Thyroid gland (tissue), 4 donors: Measurements from ENCODE around the gene MUC13. TPM values are rescaled to one million over a fixed set of nuclear protein-coding genes. Genes with fewer than 3 reads are reported as not detected.

Experiments
- DNase-seq, 2 donors: peaks; one replicate each; pipeline ENCODE4 v3.0.0-alpha.2; 2019
- H3K27ac ChIP-seq, 3 donors: fragments of 200-600 bp; sonication (generic); 1 replicate in 2 of 3; 2 replicates in 1 of 3; pipeline ENCODE4 v1.5.1; 2016 to 2019; ENCODE audit warnings: mild to moderate bottlenecking in 1 of 3, moderate library complexity in 1 of 3
- H3K27me3 ChIP-seq: fragments of 200-600 bp; sonication (generic); one replicate; pipeline ENCODE4 v1.5.1; 2019
- H3K36me3 ChIP-seq, 2 donors: fragments of 200-600 bp; sonication (generic); one replicate each; pipeline ENCODE4 v1.5.1; 2016 to 2019
- H3K4me1 ChIP-seq, 2 donors: fragments of 200-600 bp; sonication (generic); one replicate each; pipeline ENCODE4 v1.5.1; 2017 to 2019
- H3K4me3 ChIP-seq, 3 donors: fragments of 200-600 bp; sonication (generic); replicated peaks in 1 of 3; 1 replicate in 2 of 3; 2 replicates in 1 of 3; pipeline ENCODE4 v1.5.1; 2016; ENCODE audit warnings: mild to moderate bottlenecking in 1 of 3
- H3K9me3 ChIP-seq: fragments of 200-600 bp; sonication (generic); one replicate; pipeline ENCODE4 v1.5.1; 2017
- CTCF ChIP-seq, 6 experiments: fragments of 200-600 bp in 3 of 6; fragments of 450-650 bp in 3 of 6; sonication (generic) in 3 of 6; IDR thresholded peaks; one replicate each; pipeline ENCODE4 v1.5.1; 2016 to 2019; ENCODE audit warnings: antibody characterized with exemption in 6 of 6, mild to moderate bottlenecking in 2 of 6, inconsistent platforms in 1 of 6, moderate library complexity in 1 of 6
- POLR2A ChIP-seq, 2 donors: fragments of 450-650 bp; IDR thresholded peaks; one replicate each; pipeline ENCODE4 v1.6.1; 2017; ENCODE audit warnings: antibody characterized with exemption in 2 of 2, mild to moderate bottlenecking in 2 of 2, moderate library complexity in 1 of 2
- WGBS, 2 donors: methylation state at CpG; one replicate each; pipeline ENCODE4 v1.1.5; 2017; 5-methylcytosine and 5-hydroxymethylcytosine counted together
- intact Hi-C: fragments of 100-400 bp; cut with DNase I; formaldehyde crosslinking; loops from one replicate; pipeline ENCODE4 v1.15.1; 2023
- total RNA-seq, 4 donors: library from RNA; depleted of rRNA; stranded (reverse); fragments of >200 nt; gene quantifications; one replicate each; pipeline ENCODE4 v1.2.3, GENCODE V29; 2016

Gene MUC13
- total RNA-seq, 4 donors from 2014 or later = not detected

GRCh38 chr3:124879337-124879680, 55.2 kb downstream of the MUC13 start:
- peak overlapping the region in 2 of 3 donors; percentile 25 to 31 for H3K27ac ChIP-seq
- intact Hi-C loops = no loop called here
- TF ChIP-seq POLR2A (IDR thresholded peaks at IDR 0.05) = no peak
- TF ChIP-seq CTCF (IDR thresholded peaks at IDR 0.05) = no peak
- no peak overlapping the region for H3K4me3 ChIP-seq
- H3K36me3 ChIP-seq = no peaks in the 10 kb centered on the region
- H3K4me1 ChIP-seq = peaks cover 23 to 31% of the 10 kb centered on the region in 2 donors
- no peak for DNase-seq
- no peaks in the 10 kb centered on the region for H3K9me3 ChIP-seq
- no peaks in the 10 kb centered on the region for H3K27me3 ChIP-seq

- Histone ChIP-seq H3K9me3 (no peaks in the 10 kb centered on the region), H3K27me3 (no peaks in the 10 kb centered on the region), H3K4me1 (peaks cover 23 to 25% of the 10 kb centered on the region in 2 donors), H3K27ac (peak overlapping the region in 2 of 3 donors; percentile 25 to 31), H3K36me3 (no peaks in the 10 kb centered on the region), H3K4me3 (no peak overlapping the region)
- WGBS, 2 donors = 58 to 67% methylated on average over 6 of the region's 6 CpGs
- intact Hi-C loops = no loop called here
- no peak for DNase-seq
- no peak for TF ChIP-seq CTCF (IDR thresholded peaks at IDR 0.05)
- TF ChIP-seq POLR2A (IDR thresholded peaks at IDR 0.05) = no peak
These were observed 55.8 kb downstream of the MUC13 start for GRCh38 chr3:124878561-124879336.

GRCh38 chr3:124877674-124878073, 56.9 kb downstream of the MUC13 start:
- intact Hi-C loops = no loop called here
- 57 to 74% methylated on average over 3 of the region's 3 CpGs for WGBS, 2 donors
- Histone ChIP-seq H3K9me3 (no peaks in the 10 kb centered on the region), H3K4me1 (peaks cover 23 to 25% of the 10 kb centered on the region in 2 donors), H3K27ac (no peak overlapping the region), H3K36me3 (no peaks in the 10 kb centered on the region), H3K27me3 (no peaks in the 10 kb centered on the region), H3K4me3 (no peak overlapping the region)
- TF ChIP-seq CTCF (IDR thresholded peaks at IDR 0.05) (no peak), POLR2A (IDR thresholded peaks at IDR 0.05) (no peak)
- peak in 1 of 2 donors; percentile 14 for DNase-seq

GRCh38 chr3:124876401-124876878, 58.1 kb downstream of the MUC13 start:
- intact Hi-C loops = no loop called here
- no peak overlapping the region for H3K4me3 ChIP-seq
- H3K27me3 ChIP-seq = no peaks in the 10 kb centered on the region
- H3K9me3 ChIP-seq = no peaks in the 10 kb centered on the region
- H3K4me1 ChIP-seq = peaks cover 23 to 25% of the 10 kb centered on the region in 2 donors
- WGBS, 2 donors = 47 to 50% methylated on average over 3 of the region's 3 CpGs
- no peak for TF ChIP-seq POLR2A (IDR thresholded peaks at IDR 0.05)
- no peak for TF ChIP-seq CTCF (IDR thresholded peaks at IDR 0.05)
- H3K36me3 ChIP-seq = peaks cover 0 to 5% of the 10 kb centered on the region in 2 donors
- no peak for DNase-seq
- no peak overlapping the region for H3K27ac ChIP-seq

GRCh38 chr3:124873226-124873625, 61.3 kb downstream of the MUC13 start:
- H3K9me3 ChIP-seq = no peaks in the 10 kb centered on the region
- intact Hi-C loops = no loop called here
- 78 to 80% methylated on average over 1 of the region's 1 CpG for WGBS, 2 donors
- no peaks in the 10 kb centered on the region for H3K27me3 ChIP-seq
- H3K4me3 ChIP-seq = no peak overlapping the region
- no peak for DNase-seq
- TF ChIP-seq CTCF (IDR thresholded peaks at IDR 0.05) = no peak
- peaks cover 8 to 11% of the 10 kb centered on the region in 2 donors for H3K4me1 ChIP-seq
- H3K27ac ChIP-seq = no peak overlapping the region
- peaks cover 0 to 5% of the 10 kb centered on the region in 2 donors for H3K36me3 ChIP-seq
